PC-9 (cell line): ENCODE results near the gene POLD3.

ENCODE experiments used
- EZH2 ChIP-seq: fragments of 200-600 bp; sonication (generic); IDR thresholded peaks from 2 replicates; pipeline ENCODE4 v1.8.0; 2017; ENCODE audit warnings: antibody characterized with exemption, low read depth
- TF ChIP-seq, protein P1 (sequence below): fragments of 200-600 bp; sonication (generic); conservative IDR thresholded peaks from 2 replicates; pipeline ENCODE4 v1.6.1; 2017; ENCODE audit warnings: mixed run types, antibody characterized with exemption, mild to moderate bottlenecking, moderate library complexity

GRCh38 chr11:74681686-74682651, 89.6 kb downstream of the POLD3 start:
- TF ChIP-seq, protein P1, sequence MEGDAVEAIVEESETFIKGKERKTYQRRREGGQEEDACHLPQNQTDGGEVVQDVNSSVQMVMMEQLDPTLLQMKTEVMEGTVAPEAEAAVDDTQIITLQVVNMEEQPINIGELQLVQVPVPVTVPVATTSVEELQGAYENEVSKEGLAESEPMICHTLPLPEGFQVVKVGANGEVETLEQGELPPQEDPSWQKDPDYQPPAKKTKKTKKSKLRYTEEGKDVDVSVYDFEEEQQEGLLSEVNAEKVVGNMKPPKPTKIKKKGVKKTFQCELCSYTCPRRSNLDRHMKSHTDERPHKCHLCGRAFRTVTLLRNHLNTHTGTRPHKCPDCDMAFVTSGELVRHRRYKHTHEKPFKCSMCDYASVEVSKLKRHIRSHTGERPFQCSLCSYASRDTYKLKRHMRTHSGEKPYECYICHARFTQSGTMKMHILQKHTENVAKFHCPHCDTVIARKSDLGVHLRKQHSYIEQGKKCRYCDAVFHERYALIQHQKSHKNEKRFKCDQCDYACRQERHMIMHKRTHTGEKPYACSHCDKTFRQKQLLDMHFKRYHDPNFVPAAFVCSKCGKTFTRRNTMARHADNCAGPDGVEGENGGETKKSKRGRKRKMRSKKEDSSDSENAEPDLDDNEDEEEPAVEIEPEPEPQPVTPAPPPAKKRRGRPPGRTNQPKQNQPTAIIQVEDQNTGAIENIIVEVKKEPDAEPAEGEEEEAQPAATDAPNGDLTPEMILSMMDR, result no peak
- TF ChIP-seq EZH2, result no peak
